Endothelial cell of umbilical vein (primary cell): ENCODE measurements around the gene SPP1. TPM values are rescaled to one million over a fixed set of nuclear protein-coding genes. Genes with fewer than 3 reads are reported as not detected.

Experiments used
- BruUV-seq: library from RNA; stranded (reverse); fragments of 400-500 nt; replicated peaks from 2 replicates; lab custom pipeline; 2021; lab: Mats Ljungman, UMichigan
- CTCF ChIA-PET: fragments of 300-600, 350-600 bp; sonication (Branson Sonifier 250); formaldehyde crosslinking; loops from one replicate; lab custom pipeline; 2021; ENCODE audit warnings: antibody characterized with exemption, inconsistent platforms; lab: Charles Lee
- POLR2A ChIA-PET: fragments of 300-600, 350-600 bp; sonication (Branson Sonifier 250); formaldehyde crosslinking; loops from one replicate; lab custom pipeline; 2021; ENCODE audit warnings: antibody characterized with exemption, inconsistent platforms; lab: Charles Lee
- DNase-seq: peaks from one replicate; pipeline ENCODE4 v3.0.0-alpha.2; 2011; ENCODE audit warnings: low read depth, low spot score
- FAIRE-seq: peaks from 2 replicates; lab custom pipeline; 2011; peaks lifted over from hg19 to GRCh38; lab: Jason Lieb, UNC
- H2AFZ ChIP-seq: 2 replicates; pipeline ENCODE4 v1.6.0; 2012; ENCODE audit warnings: low read depth, low read length, control low read depth, inconsistent platforms
- H3K27ac ChIP-seq: 2 replicates; pipeline ENCODE4 v1.5.1; 2011; ENCODE audit warnings: low read depth, mild to moderate bottlenecking, control low read depth, low read length, moderate library complexity; ENCODE audit not compliant: insufficient read depth
- H3K27me3 ChIP-seq, 2 experiments: 2 replicates each; pipeline versions ENCODE4 v1.6.0 to v1.6.1; 2011; ENCODE audit warnings: low read length in 2 of 2, mixed read lengths in 1 of 2; ENCODE audit not compliant: control insufficient read depth in 2 of 2, insufficient read depth in 2 of 2
- H3K36me3 ChIP-seq, 2 experiments: 2 replicates in 1 of 2; 3 replicates in 1 of 2; pipeline ENCODE4 v1.5.1; 2011; ENCODE audit warnings: low read length in 2 of 2, mild to moderate bottlenecking in 1 of 2, moderate library complexity in 1 of 2; ENCODE audit not compliant: control insufficient read depth in 2 of 2, insufficient read depth in 2 of 2; ENCODE audit errors: extremely low read depth in 1 of 2
- H3K4me1 ChIP-seq: 3 replicates; pipeline ENCODE4 v1.5.1; 2011; ENCODE audit warnings: mild to moderate bottlenecking, low read length; ENCODE audit not compliant: control insufficient read depth, insufficient read depth; ENCODE audit errors: extremely low read depth
- H3K4me2 ChIP-seq: 2 replicates; pipeline ENCODE4 v1.6.1; 2011; ENCODE audit warnings: low read length, control low read depth, mixed read lengths; ENCODE audit not compliant: insufficient read depth
- H3K4me3 ChIP-seq, 3 experiments: fragments of 200-600 bp in 1 of 3; sonication (generic), shearing (Covaris generic) in 1 of 3; replicated peaks in 1 of 3; 2 replicates each; pipeline ENCODE4 v1.5.1; 2011 to 2016; ENCODE audit warnings: control low read depth in 3 of 3, low read length in 3 of 3, mild to moderate bottlenecking in 2 of 3, inconsistent platforms in 1 of 3, low read depth in 1 of 3, moderate library complexity in 1 of 3; ENCODE audit not compliant: insufficient read depth in 1 of 3
- H3K79me2 ChIP-seq: 2 replicates; pipeline ENCODE4 v1.6.0; 2012; ENCODE audit warnings: low read length, inconsistent platforms; ENCODE audit not compliant: control insufficient read depth, insufficient read depth
- H3K9ac ChIP-seq: replicated peaks from 2 replicates; pipeline ENCODE3; 2011; ENCODE audit warnings: low read length, control low read depth; ENCODE audit not compliant: insufficient read depth; ENCODE audit errors: extremely low read depth
- H3K9me1 ChIP-seq: replicated peaks from 3 replicates; pipeline ENCODE4 v1.6.0; 2011; ENCODE audit warnings: mild to moderate bottlenecking, low read length; ENCODE audit not compliant: control insufficient read depth, insufficient read depth; ENCODE audit errors: extremely low read depth
- H3K9me3 ChIP-seq: replicated peaks from 2 replicates; pipeline ENCODE4 v1.5.1; 2012; ENCODE audit warnings: low read length, inconsistent platforms; ENCODE audit not compliant: control insufficient read depth, insufficient read depth
- H4K20me1 ChIP-seq: replicated peaks from 2 replicates; pipeline ENCODE3; 2011; ENCODE audit warnings: mild to moderate bottlenecking, low read length; ENCODE audit not compliant: control insufficient read depth, insufficient read depth; ENCODE audit errors: extremely low read depth
- EZH2 ChIP-seq: IDR thresholded peaks from 2 replicates; pipeline ENCODE4 v1.6.1; 2012; ENCODE audit warnings: borderline replicate concordance, low read depth, mild to moderate bottlenecking, moderate library complexity, low read length, inconsistent platforms; ENCODE audit not compliant: severe bottlenecking
- FOS ChIP-seq: IDR thresholded peaks from 2 replicates; pipeline ENCODE4 v1.6.1; 2011; ENCODE audit warnings: mild to moderate bottlenecking, low read length, moderate library complexity, borderline replicate concordance; ENCODE audit not compliant: insufficient read depth
- GATA2 ChIP-seq: IDR thresholded peaks from 2 replicates; pipeline ENCODE4 v1.7.0; 2011; ENCODE audit warnings: low read depth, mild to moderate bottlenecking, moderate library complexity, mixed read lengths, low read length; ENCODE audit not compliant: insufficient read length, insufficient read depth
- JUN ChIP-seq: IDR thresholded peaks from 2 replicates; pipeline ENCODE4 v1.6.1; 2011; ENCODE audit warnings: borderline replicate concordance, low read depth; ENCODE audit not compliant: insufficient read length, insufficient read depth
- MYC ChIP-seq: IDR thresholded peaks from one replicate; pipeline ENCODE4 v1.6.1; 2011; ENCODE audit warnings: mild to moderate bottlenecking, low read depth, low read length
- POLR2A ChIP-seq: IDR thresholded peaks from 2 replicates; pipeline ENCODE4 v1.6.1; 2012; ENCODE audit warnings: low read depth, mild to moderate bottlenecking, control low read depth, low read length
- POLR2AphosphoS5 ChIP-seq: IDR thresholded peaks from 2 replicates; pipeline ENCODE4 v1.6.1; 2012; ENCODE audit warnings: low read depth, mild to moderate bottlenecking, control low read depth, low read length, moderate library complexity; ENCODE audit not compliant: insufficient read depth
- dilution Hi-C: fragments of 300-500 bp; cut with MboI; formaldehyde crosslinking; loops from one replicate; pipeline ENCODE4 v1.15.0; 2019; ENCODE audit warnings: low sequenced_read_pairs; ENCODE audit not compliant: extremely low pct_ligation_motif_present
- intact Hi-C: fragments of 100-400 bp; cut with micrococcal nuclease; formaldehyde crosslinking; loops from one replicate; pipeline ENCODE4 v1.10.0; 2022
- polyA plus RNA-seq, 4 experiments: library from polyadenylated mRNA; depleted of rRNA in 3 of 4; stranded (reverse) in 3 of 4; unstranded in 1 of 4; fragments of >200 nt; gene quantifications; 2 replicates each; pipeline versions ENCODE4 v1.2.1 to v1.2.3, GENCODE V29; 2011 to 2012; ENCODE audit warnings: missing spikeins in 1 of 4
- total RNA-seq: library from RNA; stranded (reverse); gene quantifications from 2 replicates; pipeline ENCODE4 v1.2.3, GENCODE V29; 2021
- TF ChIP-seq, protein P1 (sequence below): IDR thresholded peaks from 2 replicates; pipeline ENCODE4 v1.6.1; 2011; ENCODE audit not compliant: insufficient read depth, insufficient read length
- TF ChIP-seq, protein P2 (sequence below), 2 donors: IDR thresholded peaks; 1 replicate in 1 of 2; 2 replicates in 1 of 2; pipeline ENCODE4 v1.5.1; 2011; ENCODE audit warnings: low read length in 2 of 2, mild to moderate bottlenecking in 2 of 2, moderate library complexity in 2 of 2, control low read depth in 1 of 2, inconsistent platforms in 1 of 2, low read depth in 1 of 2; ENCODE audit not compliant: insufficient read depth in 1 of 2; ENCODE audit errors: extremely low read depth in 1 of 2

The SPP1 gene
- total and polyA plus RNA-seq, 2 donors (not counting 3 experiments of a cell fraction or from before 2014, with no cell fraction given): not detected

DNA sequence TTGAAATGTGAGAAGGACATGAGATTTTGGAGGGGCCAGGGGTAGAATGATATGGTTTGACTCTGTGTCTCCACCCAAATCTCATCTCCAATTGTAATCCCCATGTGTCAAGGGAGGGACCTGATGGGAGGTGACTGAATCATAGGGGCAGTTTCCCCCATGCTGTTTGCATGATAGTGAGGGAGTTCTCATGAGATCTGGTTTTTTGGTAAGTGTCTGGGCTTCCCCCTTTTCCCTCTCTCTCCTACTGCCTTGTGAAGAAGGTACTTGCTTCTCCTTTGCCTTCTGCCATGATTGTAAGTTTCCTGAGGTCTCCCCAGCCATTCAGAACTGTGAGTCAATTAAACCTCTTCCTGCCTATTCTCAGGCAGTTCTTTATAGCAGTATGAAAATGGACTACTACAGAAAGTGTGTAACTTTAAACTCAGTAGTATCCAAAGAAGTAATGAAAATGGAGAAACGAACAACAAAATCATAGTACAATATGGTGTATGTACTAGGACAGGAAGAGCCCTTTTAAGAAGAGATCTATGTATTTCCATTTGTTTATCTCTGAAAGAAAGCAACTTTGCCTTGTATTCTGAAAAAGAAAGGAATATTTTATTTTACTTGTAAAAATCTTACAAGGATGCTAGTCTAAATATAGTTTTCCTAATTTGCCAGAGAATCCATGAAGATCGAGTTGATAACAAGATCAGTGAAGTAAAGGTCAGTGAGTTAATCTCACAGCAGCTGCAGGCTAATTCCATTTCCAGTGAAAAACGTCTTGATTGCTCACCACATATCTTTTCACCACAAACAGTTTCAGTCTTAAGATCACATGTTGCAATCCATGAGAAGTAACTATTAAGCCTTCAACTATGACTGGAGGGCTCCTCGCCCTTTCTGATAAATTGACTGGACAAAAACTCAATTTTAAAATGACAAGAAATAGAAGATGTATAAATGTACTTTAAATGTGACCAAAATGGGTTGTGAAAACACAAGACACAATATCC, 52.4 kb downstream of the SPP1 start:
- Histone ChIP-seq H3K4me3 (no peak overlapping the region), H2AFZ (no peak overlapping the region), H3K27me3 (no peaks in the 10 kb centered on the region), H3K36me3 (peaks cover 2 to 3% of the 10 kb centered on the region in 2 experiments), H3K4me1 (no peaks in the 10 kb centered on the region), H3K9ac (no peak overlapping the region), H4K20me1 (no peaks in the 10 kb centered on the region), H3K4me2 (no peak overlapping the region), H3K9me3 (no peaks in the 10 kb centered on the region), H3K27ac (no peak overlapping the region), H3K79me2 (no peaks in the 10 kb centered on the region), H3K9me1 (no peaks in the 10 kb centered on the region)
- intact Hi-C loops (no loop called here), dilution Hi-C loops (no loop called here)
- POLR2A ChIA-PET: no interaction called here
- TF ChIP-seq GATA2 (no peak), POLR2A (no peak), FOS (no peak), MYC (no peak), EZH2 (no peak), JUN (no peak), POLR2AphosphoS5 (no peak)
- TF ChIP-seq, protein P1, sequence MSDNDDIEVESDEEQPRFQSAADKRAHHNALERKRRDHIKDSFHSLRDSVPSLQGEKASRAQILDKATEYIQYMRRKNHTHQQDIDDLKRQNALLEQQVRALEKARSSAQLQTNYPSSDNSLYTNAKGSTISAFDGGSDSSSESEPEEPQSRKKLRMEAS: no peak
- TF ChIP-seq, protein P2, sequence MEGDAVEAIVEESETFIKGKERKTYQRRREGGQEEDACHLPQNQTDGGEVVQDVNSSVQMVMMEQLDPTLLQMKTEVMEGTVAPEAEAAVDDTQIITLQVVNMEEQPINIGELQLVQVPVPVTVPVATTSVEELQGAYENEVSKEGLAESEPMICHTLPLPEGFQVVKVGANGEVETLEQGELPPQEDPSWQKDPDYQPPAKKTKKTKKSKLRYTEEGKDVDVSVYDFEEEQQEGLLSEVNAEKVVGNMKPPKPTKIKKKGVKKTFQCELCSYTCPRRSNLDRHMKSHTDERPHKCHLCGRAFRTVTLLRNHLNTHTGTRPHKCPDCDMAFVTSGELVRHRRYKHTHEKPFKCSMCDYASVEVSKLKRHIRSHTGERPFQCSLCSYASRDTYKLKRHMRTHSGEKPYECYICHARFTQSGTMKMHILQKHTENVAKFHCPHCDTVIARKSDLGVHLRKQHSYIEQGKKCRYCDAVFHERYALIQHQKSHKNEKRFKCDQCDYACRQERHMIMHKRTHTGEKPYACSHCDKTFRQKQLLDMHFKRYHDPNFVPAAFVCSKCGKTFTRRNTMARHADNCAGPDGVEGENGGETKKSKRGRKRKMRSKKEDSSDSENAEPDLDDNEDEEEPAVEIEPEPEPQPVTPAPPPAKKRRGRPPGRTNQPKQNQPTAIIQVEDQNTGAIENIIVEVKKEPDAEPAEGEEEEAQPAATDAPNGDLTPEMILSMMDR (IDR thresholded peaks at IDR 0.05; ENCODE audit: extremely low read depth in 1 of 2, insufficient read depth in 1 of 2, low read depth in 1 of 2, low read length in 2 of 2): no peak
- CTCF ChIA-PET: no interaction called here
- DNase-seq (peak; percentile 8), FAIRE-seq (no peak)
- BruUV-seq: no TSS peak
